MG63 (cell line): Measurements from ENCODE around the gene SDR39U1. TPM values are rescaled to one million over a fixed set of nuclear protein-coding genes. Genes with fewer than 3 reads are reported as not detected.

Source experiments
- DNase-seq: peaks from one replicate; pipeline ENCODE4 v3.0.0-alpha.2; 2020
- H3K27me3 ChIP-seq: fragments of 250-450 bp; sonication (Bioruptor Pico); 2 replicates; pipeline ENCODE4 v1.5.1; 2020; ENCODE audit warnings: mild to moderate bottlenecking, moderate library complexity
- H3K36me3 ChIP-seq: fragments of 250-450 bp; sonication (Bioruptor Pico); 2 replicates; pipeline ENCODE4 v1.5.1; 2020; ENCODE audit warnings: mild to moderate bottlenecking, moderate library complexity
- H3K4me3 ChIP-seq: fragments of 250-450 bp; sonication (Bioruptor Pico); 2 replicates; pipeline ENCODE4 v1.5.1; 2020; ENCODE audit warnings: mild to moderate bottlenecking, moderate library complexity
- H3K9me3 ChIP-seq: fragments of 250-450 bp; sonication (Bioruptor Pico); 2 replicates; pipeline ENCODE4 v1.5.1; 2020; ENCODE audit warnings: mild to moderate bottlenecking, moderate library complexity
- total RNA-seq: library from RNA; depleted of rRNA; stranded (reverse); fragments of >200 nt; shearing (Covaris generic); gene quantifications from 2 replicates; pipeline ENCODE4 v1.2.3, GENCODE V29; 2014; ENCODE audit warnings: low replicate concordance

SDR39U1 gene
- total RNA-seq, 1 experiment from 2014 or later, result 32.0 TPM

- no peak overlapping the region for H3K4me3 ChIP-seq
- H3K36me3 ChIP-seq, result no peaks in the 10 kb centered on the region
- no peaks in the 10 kb centered on the region for H3K27me3 ChIP-seq
- DNase-seq, result no peak
- no peaks in the 10 kb centered on the region for H3K9me3 ChIP-seq
Observed at GRCh38 chr14:24406416-24406815, 36.2 kb downstream of the SDR39U1 start.

GRCh38 chr14:24404814-24405213, 37.8 kb downstream of the SDR39U1 start:
- Histone ChIP-seq H3K9me3 (no peaks in the 10 kb centered on the region), H3K4me3 (no peak overlapping the region), H3K27me3 (no peaks in the 10 kb centered on the region), H3K36me3 (no peaks in the 10 kb centered on the region)
- no peak for DNase-seq

DNA sequence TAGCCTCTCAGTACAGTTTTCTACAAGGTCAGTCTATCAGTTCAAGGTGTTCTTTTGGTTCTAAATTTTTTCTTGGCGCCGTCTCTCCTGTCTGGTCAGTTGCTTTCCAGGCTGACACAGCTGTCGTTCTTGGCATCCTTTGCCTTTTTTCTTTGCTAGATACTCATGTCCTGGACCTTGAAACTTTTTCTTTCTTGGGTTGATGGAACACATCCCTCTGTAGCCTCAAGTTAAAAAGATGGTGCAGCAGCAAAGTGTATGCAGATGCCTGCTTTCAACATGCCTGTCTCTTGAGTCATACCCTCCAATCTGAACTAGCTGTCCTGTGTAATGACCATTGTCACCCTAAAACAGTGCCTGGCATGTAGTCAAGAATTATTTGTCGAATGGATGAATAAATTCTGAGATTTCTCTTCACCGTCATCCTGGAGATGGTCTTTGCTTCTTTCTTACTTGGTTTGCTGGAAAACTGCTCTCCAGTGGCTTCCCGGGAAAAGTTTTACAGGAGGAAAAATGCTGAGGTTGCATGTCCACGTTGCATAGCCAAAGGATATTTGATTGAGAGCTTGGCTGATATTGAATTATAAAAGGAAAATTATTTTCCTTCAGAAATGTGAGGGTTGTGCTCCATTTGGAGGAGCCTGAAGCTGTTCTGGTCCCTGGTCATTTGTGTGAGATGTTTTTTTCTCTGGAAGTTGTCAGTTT, 39.1 kb downstream of the SDR39U1 start:
- H3K4me3 ChIP-seq, result no peak overlapping the region
- H3K36me3 ChIP-seq, result no peaks in the 10 kb centered on the region
- no peaks in the 10 kb centered on the region for H3K27me3 ChIP-seq
- no peak for DNase-seq
- H3K9me3 ChIP-seq, result no peaks in the 10 kb centered on the region

- Histone ChIP-seq H3K9me3 (no peaks in the 10 kb centered on the region), H3K36me3 (no peaks in the 10 kb centered on the region), H3K27me3 (no peaks in the 10 kb centered on the region), H3K4me3 (no peak overlapping the region)
- no peak for DNase-seq
Observed at GRCh38 chr14:24401810-24402702, 40.5 kb downstream of the SDR39U1 start.

- Histone ChIP-seq H3K36me3 (no peaks in the 10 kb centered on the region), H3K4me3 (no peak overlapping the region), H3K27me3 (no peaks in the 10 kb centered on the region), H3K9me3 (no peaks in the 10 kb centered on the region)
- no peak for DNase-seq
Observed at GRCh38 chr14:24399999-24400718, 42.4 kb downstream of the SDR39U1 start.

DNA sequence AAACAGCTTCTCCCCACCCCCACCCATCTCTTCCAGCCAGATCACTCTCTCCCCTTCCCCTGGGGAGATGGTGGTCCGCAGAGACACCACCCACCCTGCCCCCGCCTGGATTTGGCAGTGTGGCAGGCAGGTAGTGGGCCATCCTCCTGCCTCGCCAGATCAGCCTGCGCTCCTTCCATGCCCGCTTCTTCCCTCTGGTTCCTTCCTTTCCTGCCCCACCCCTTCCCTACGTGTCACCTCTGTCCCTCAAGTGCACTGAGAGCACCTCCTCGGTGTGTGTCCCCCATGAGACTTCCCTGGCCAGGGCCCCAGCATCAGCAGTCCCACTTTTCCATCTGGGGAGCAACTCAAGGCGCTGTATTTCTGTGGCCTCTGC, 43.1 kb downstream of the SDR39U1 start:
- Histone ChIP-seq H3K4me3 (peak overlapping the region; percentile 31; the same call in 1 of the 2 replicates), H3K27me3 (no peaks in the 10 kb centered on the region), H3K36me3 (no peaks in the 10 kb centered on the region), H3K9me3 (no peaks in the 10 kb centered on the region)
- no peak for DNase-seq

GRCh38 chr14:24398653-24399446, 43.7 kb downstream of the SDR39U1 start, which contains the start of gene NYNRIN:
Gene NYNRIN, plus strand, starts transcription at chr14:24399003. Its CDS starts 244 bp downstream, at chr14:24399247.
- H3K27me3 ChIP-seq, result no peaks in the 10 kb centered on the region
- DNase-seq, result peak; percentile 22
- H3K36me3 ChIP-seq, result no peaks in the 10 kb centered on the region
- no peaks in the 10 kb centered on the region for H3K9me3 ChIP-seq
- H3K4me3 ChIP-seq, result peak within 1 kb of the TSS; percentile 31

DNA sequence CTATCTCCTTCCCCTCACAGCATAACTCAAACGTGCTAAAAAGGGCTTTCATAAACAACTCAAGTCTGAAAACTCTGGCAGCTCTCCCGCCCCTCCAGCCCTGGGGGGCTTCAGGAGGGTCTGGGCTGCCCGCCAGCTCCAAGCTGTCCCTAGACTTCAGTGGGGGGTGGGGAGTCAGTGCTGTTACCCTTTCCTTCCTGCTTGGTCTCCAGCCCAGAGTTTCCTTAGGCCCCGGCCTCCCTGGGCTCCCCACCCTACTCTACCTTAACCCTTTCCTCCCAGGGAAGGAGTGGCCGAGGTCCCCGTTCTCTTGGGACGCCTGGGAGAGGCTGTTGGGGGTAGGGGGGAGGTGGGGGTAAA, 44.3 kb downstream of the SDR39U1 start:
- Histone ChIP-seq H3K4me3 (no peak overlapping the region), H3K9me3 (no peaks in the 10 kb centered on the region), H3K27me3 (no peaks in the 10 kb centered on the region), H3K36me3 (no peaks in the 10 kb centered on the region)
- DNase-seq, result no peak

- no peaks in the 10 kb centered on the region for H3K36me3 ChIP-seq
- no peak for DNase-seq
- no peak overlapping the region for H3K4me3 ChIP-seq
- H3K27me3 ChIP-seq, result no peaks in the 10 kb centered on the region
- H3K9me3 ChIP-seq, result no peaks in the 10 kb centered on the region
Observed at GRCh38 chr14:24397639-24398292, 44.8 kb downstream of the SDR39U1 start.

DNA sequence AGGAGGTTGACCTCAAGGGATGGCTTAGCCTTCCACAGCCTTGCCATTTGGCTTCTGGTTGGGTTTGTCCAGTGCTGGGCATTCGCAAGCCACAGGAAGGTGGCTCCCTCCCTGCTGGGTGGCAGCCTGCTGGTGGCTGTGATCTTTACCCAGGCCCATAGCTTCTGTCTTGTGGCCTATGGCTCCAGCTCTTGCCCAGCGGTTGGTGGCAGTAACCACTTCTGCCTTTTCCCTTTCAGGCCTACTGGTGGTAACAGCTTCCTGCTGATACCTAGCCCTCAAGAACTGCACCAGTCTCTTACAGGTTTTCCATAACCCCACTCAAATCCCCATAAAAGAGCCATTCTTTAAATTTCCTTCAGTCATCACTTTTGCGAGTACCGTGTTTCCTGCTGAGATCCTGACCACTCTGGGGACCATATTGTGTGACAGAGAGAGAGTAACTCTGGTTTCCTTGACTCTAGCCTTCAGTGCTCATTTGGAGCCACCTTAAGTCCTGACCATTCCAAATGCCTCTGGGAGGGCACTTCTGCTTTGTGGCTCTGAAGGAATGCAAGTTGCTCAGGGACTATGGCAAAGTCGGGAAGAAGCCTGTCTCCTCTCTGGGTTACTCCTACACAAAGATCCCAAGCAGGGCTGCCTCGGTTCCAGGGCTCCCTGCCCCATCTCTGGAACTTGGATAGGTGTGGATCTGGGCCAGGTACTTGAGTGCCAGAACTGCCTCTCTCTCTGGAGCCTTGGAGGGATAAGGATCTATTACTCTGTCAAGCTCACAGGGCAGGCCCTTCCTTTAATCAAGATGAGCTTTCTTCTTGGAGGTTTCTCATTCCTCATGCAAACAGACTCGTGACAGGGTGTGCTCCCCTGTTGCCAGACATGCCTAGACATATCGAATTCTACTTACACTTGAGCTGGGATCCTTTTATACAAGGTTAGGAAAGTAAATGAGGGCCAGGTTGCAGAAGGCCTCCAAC, 46.7 kb downstream of the SDR39U1 start:
- DNase-seq, result no peak
- Histone ChIP-seq H3K9me3 (no peaks in the 10 kb centered on the region), H3K36me3 (no peaks in the 10 kb centered on the region), H3K4me3 (no peak overlapping the region), H3K27me3 (no peaks in the 10 kb centered on the region)

- no peaks in the 10 kb centered on the region for H3K9me3 ChIP-seq
- no peak overlapping the region for H3K4me3 ChIP-seq
- DNase-seq, result no peak
- no peaks in the 10 kb centered on the region for H3K36me3 ChIP-seq
- no peaks in the 10 kb centered on the region for H3K27me3 ChIP-seq
Observed at GRCh38 chr14:24394275-24394674, 48.3 kb downstream of the SDR39U1 start.

- H3K4me3 ChIP-seq, result no peak overlapping the region
- H3K9me3 ChIP-seq, result no peaks in the 10 kb centered on the region
- DNase-seq, result no peak
- no peaks in the 10 kb centered on the region for H3K27me3 ChIP-seq
- no peaks in the 10 kb centered on the region for H3K36me3 ChIP-seq
Observed at GRCh38 chr14:24392325-24393091, 50.1 kb downstream of the SDR39U1 start.

DNA sequence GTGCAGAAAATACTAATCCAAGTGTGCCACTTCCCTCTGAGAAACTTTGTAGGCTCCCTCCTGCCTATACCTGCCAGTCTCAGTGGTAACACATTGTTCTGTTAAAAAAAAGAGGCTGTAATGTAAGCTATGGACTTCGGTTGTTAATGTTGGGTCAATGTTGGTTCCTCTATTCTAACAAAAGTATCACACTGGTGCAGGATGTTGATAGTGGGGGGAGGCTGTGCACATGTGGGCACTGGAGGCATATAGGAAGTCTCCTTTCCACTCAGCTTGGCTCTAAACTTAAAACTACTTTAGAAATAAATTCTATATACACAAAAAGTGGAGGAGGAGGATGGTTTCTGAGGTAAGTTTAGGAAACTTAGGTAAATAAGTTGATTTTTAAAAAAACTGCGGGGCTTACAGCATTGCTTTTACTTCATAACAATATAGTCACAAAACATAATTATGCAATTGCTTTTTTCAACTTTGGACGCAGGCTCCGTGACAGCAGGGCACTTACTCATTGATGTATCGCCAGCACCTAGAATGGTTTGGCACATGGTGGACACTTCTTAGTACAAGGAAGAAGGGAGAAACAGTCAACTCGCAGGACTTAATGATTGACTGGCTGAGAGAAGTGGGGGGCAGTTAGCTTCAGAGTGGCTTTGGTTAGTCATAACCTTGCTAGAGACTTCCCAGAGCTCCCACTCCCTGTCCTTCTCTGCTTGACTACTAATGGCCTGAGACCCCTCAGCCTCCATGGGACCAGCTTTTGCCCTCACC, 51.7 kb downstream of the SDR39U1 start:
- Histone ChIP-seq H3K27me3 (no peaks in the 10 kb centered on the region), H3K9me3 (no peaks in the 10 kb centered on the region), H3K36me3 (no peaks in the 10 kb centered on the region), H3K4me3 (no peak overlapping the region)
- peak; percentile 54 for DNase-seq
